GM18951 (cell line): ENCODE measurements around the gene FOXC2.
"Not testable (repeated sequence)": the region's sequence is repeated elsewhere in the genome, so short reads cannot be mapped to it uniquely, and the experiment has no call there.

Source experiments
- POLR2A ChIP-seq: IDR thresholded peaks from 4 replicates; pipeline ENCODE4 v1.6.1; 2011; ENCODE audit warnings: mild to moderate bottlenecking; ENCODE audit not compliant: insufficient read length, insufficient read depth; ENCODE audit errors: extremely low read depth
- in situ Hi-C: fragments of 300-500 bp; cut with MboI; formaldehyde crosslinking; loops from one replicate; pipeline ENCODE4 v1.12.0; 2022; ENCODE audit warnings: low sequenced_read_pairs, mixed read lengths, inconsistent platforms; ENCODE audit not compliant: unreplicated experiment

FOXC2 gene

DNA sequence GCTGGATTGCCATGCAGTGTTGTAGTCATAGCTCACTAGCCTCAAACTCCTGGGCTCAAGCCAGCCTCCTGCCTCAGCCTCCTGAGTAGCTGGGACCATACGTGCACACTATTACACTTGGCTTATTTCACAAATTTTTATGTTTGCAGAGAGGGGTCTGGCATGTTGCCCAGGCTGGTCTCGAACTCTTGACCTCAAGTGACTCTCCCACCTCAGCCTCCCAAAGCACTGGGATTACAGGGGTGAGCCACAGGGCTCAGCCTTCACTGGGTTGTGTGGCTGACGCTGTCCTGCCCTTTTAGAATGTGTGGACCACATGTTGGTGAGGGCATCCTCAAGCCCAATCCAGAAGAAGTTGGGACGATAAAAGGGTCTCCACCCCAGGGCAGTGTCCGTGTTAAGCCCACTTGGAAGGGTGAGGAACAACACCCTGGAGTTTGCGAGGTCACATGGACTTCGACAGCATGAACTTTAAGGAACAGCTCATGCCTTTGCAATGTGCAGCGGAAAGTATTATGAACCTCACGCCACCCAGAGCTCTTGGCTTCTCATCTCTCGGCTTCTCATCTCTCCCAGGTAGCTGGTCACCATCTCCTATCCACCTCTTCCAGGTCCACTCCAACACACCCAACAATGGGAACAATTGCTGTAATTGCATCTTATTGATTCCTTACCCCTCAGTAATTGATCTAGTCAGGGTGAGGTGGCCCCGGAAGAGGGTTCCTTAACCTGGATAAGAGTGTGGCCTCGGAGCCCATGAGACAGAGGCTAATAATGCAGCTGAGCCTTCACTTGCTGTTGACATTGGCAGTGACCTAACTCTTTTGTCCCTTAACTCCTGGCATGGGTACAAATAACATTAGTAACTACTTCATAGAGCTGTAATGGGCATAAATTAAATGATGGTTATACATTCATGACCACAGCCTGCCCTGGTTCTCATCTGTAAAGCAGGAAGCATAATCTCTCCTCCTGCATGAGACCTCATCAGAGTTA is 18.4 kb downstream of the FOXC2 start:
- in situ Hi-C loops = no loop called here
- no peak for TF ChIP-seq POLR2A

GRCh38 chr16:86585821-86586611 is 19.4 kb downstream of the FOXC2 start:
- TF ChIP-seq POLR2A = no peak
- in situ Hi-C loops = no loop called here

DNA sequence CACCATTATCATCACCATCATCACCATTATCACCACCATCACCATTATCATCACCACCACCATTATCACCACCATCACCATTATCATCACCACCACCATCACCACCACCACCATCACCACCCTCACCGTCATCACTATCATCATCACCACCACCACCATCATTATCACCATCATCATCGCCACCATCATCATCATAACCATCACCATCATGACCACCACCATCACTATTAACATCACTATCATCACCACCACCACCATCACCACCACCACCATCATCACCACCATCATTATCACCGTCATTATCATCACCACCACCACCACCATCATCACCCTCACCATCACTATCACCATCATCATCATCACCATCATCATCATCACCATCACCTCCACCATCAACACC is 20.9 kb downstream of the FOXC2 start:
- no peak for TF ChIP-seq POLR2A
- in situ Hi-C loops = no loop called here

GRCh38 chr16:86587955-86588354 is 21.3 kb downstream of the FOXC2 start:
- in situ Hi-C loops = not testable (repeated sequence)

DNA sequence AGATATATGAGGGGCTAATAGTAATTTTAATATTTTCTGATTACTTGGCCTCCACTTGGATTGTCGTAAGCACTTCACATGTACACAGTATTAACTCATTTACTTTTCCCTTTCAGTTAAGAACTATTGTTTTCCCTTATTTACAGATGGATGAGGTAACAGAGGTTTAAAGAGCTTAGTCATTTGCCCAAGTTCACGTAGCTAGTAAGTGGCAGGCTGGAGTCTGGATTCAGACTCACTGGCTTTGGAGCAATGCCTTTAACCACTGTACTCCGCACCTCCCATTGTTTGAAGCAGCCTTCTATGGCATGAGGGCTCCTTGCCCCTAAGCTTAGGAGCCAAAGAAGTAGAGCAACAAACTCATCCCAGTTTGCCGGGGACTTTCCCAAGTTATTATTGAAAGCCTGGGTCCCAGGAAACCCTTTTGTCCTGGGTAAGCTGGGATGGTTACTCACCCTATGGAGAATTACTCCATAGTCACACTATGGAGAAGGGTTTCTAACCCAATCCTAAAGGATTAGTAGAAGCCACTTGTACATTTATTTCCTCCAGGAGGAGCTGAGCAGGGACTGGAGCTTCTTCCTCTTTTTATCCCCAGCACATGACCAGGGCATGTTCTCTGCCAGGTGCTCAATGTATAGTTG is 24.0 kb downstream of the FOXC2 start:
- in situ Hi-C loops = no loop called here
- no peak for TF ChIP-seq POLR2A

DNA sequence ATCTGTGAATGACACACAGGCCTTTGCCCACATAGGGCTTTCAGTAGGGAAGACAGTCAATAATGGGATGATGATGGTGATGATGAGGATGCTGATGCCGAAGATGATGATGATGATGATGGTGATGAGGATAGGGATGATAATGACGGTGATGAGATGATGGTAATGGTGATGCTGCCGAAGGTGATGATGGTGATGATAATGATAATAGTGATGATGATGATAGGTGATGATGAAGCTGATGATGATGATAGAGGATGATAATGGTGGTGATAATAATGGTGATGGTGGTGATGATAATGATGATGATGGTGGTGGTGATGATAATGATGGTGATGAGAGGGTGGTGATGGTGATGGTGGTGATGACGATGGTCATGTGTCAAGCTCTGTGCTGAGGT is 24.6 kb downstream of the FOXC2 start:
- TF ChIP-seq POLR2A = no peak
- in situ Hi-C loops = no loop called here

DNA sequence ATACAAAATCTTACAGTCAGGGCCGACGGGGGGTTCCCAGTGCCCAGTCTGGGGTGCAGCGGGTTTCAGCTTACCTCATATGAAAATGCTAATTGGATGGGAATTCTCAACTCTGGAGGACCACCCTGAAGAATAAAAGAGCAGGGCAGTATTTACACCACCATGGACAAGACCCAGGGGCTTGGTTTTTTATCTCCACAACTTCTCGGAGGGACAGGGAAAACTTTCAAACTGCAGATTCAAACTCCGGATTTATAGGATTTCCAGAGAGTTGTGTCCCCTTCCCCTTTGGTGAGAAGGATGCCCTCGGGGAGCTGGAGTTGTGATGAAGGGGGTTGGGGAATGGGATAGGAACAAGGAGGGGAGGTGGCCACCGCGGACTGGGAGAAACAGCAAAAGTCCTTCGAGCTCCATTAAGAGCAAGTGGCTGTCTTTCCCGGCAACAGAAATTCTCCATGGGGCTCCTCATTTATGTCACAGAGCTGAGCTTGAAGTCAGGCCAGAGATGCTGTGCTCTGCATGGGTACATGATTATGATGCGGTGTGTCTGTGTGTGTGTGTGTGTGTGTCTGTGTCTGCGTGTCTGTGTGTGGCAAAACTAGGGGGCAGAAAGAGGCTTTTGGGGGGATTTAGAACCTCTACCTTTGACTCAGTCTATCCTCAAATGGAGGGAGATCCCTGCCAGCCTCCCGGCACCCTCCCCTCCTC is 27.4 kb downstream of the FOXC2 start:
- in situ Hi-C loops = no loop called here
- no peak for TF ChIP-seq POLR2A

DNA sequence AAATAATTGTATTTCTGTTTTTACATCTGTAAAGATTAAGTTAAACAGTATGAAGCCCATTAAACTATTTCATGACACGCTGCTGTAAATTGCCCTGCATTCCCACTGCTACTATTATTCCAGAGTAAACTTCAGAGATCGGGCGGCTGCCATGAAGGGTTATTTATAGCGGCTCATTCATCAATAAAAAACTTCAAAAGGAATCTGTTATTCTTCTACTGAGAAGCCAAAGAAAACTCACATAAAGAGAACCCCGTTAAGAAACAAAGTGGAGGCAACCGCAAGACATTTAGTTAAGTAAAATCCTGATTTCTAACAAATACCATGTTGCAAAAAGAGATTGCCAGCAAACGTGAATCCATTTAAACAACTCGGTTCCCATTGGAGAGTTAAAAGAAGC is 28.1 kb downstream of the FOXC2 start:
- in situ Hi-C loops = no loop called here
- TF ChIP-seq POLR2A = no peak

- TF ChIP-seq POLR2A = no peak
- in situ Hi-C loops = no loop called here
These were observed 29.5 kb downstream of the FOXC2 start for GRCh38 chr16:86595983-86596605.

- in situ Hi-C loops = no loop called here
- no peak for TF ChIP-seq POLR2A
These were observed 30.7 kb downstream of the FOXC2 start for GRCh38 chr16:86597126-86597879.

DNA sequence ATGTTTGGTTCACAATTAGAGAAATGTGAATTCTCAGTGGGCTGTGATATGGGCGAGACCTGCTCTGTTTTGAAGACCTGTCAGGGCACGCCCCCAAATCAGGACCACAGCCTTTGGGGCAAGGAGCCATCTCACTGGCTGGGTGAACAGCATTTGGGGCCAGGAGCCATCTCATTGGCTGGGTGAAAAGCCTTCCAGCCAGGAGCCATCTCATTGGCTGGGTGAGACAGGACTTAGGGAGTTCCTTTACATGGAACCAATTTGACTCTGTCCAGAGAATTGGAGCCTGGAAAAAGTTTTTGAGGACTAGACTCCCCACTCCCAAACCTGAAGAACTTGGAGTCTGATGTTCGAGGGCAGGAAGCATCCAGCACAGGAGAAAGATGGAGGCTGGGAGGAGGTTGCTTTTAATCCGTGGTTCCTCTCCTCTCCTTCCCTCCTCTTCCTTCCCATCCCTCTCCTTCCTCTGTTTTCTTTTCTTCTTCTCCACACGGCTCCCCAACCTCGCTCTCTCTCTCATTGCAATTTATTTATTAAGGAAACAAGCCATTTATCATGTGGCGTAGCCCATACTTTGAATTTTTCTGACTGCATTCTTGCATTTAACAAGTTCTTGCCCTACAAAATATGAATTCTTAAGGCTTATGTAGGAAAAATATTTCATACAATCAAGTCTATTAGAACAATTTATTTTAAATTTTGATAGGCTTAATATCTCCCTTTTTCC is 31.4 kb downstream of the FOXC2 start:
- in situ Hi-C loops = no loop called here
- no peak for TF ChIP-seq POLR2A
